GM12878 (cell line): Measurements from ENCODE around the gene ARHGEF37. TPM values are rescaled to one million over a fixed set of nuclear protein-coding genes. Genes with fewer than 3 reads are reported as not detected.

ENCODE experiments used
- ATAC-seq: fragments of 200-7000 bp; cut with Tn5 transposase; 3 replicates; pipeline ENCODE4 v1.9.1; 2020; ENCODE audit warnings: mild to moderate bottlenecking, moderate library complexity
- BruUV-seq: library from RNA; stranded (reverse); fragments of 400-500 nt; replicated peaks from 2 replicates; lab custom pipeline; 2021; lab: Mats Ljungman, UMichigan
- CTCF ChIA-PET: fragments of 300-600 bp; sonication (Branson Sonifier 250); formaldehyde crosslinking; extraction: SDS; loops from one replicate; lab custom pipeline; 2021; ENCODE audit warnings: inconsistent platforms; lab: Yijun Ruan, JAX
- POLR2A ChIA-PET: fragments of 350-600 bp; formaldehyde crosslinking; extraction: SDS; loops from one replicate; lab custom pipeline; 2021; ENCODE audit warnings: inconsistent platforms; lab: Charles Lee
- RAD21 ChIA-PET: fragments of 300-600 bp; sonication (Branson Sonifier 250); formaldehyde crosslinking; loops from one replicate; lab custom pipeline; 2023; ENCODE audit warnings: antibody characterized with exemption; ENCODE audit not compliant: unreplicated experiment; lab: Charles Lee
- SMC1A ChIA-PET: fragments of 300-600 bp; sonication (Branson Sonifier 250); formaldehyde crosslinking; loops from one replicate; lab custom pipeline; 2023; ENCODE audit not compliant: unreplicated experiment, uncharacterized antibody; lab: Charles Lee
- DNase-seq: peaks from one replicate; pipeline ENCODE4 v3.0.0-alpha.2; 2011; ENCODE audit warnings: low read depth, low spot score
- FAIRE-seq: peaks from 3 replicates; lab custom pipeline; 2011; peaks lifted over from hg19 to GRCh38; lab: Jason Lieb, UNC
- H2AFZ ChIP-seq: 2 replicates; pipeline ENCODE4 v1.6.0; 2011; ENCODE audit warnings: low read depth, low read length, control low read depth; ENCODE audit not compliant: control insufficient read depth
- H3K27ac ChIP-seq: 2 replicates; pipeline ENCODE4 v1.5.1; 2011; ENCODE audit warnings: control low read depth; ENCODE audit not compliant: control insufficient read depth, insufficient read depth
- H3K27me3 ChIP-seq, 2 experiments: replicated peaks in 1 of 2; 2 replicates each; pipeline versions ENCODE4 v1.6.0 to v1.6.1; 2011; ENCODE audit warnings: low read length in 1 of 2; ENCODE audit not compliant: control insufficient read depth in 2 of 2, insufficient read depth in 2 of 2
- H3K36me3 ChIP-seq, 2 experiments: 2 replicates each; pipeline ENCODE4 v1.5.1; 2011; ENCODE audit warnings: low read length in 1 of 2; ENCODE audit not compliant: control insufficient read depth in 2 of 2, insufficient read depth in 2 of 2
- H3K4me1 ChIP-seq: 2 replicates; pipeline ENCODE4 v1.6.1; 2011; ENCODE audit warnings: mild to moderate bottlenecking, low read length, moderate library complexity, mixed read lengths; ENCODE audit not compliant: control insufficient read depth, insufficient read depth
- H3K4me2 ChIP-seq: 2 replicates; pipeline ENCODE4 v1.6.0; 2011; ENCODE audit warnings: control low read depth; ENCODE audit not compliant: control insufficient read depth, insufficient read depth
- H3K4me3 ChIP-seq: fragments of 200-600 bp; sonication (generic); 2 replicates; pipeline ENCODE4 v1.5.1; 2016
- H3K79me2 ChIP-seq: 2 replicates; pipeline ENCODE4 v1.6.0; 2011; ENCODE audit warnings: low read length; ENCODE audit not compliant: control insufficient read depth, insufficient read depth
- H3K9ac ChIP-seq: 2 replicates; pipeline ENCODE4 v1.8.0; 2011; ENCODE audit warnings: low read length, control low read depth, mixed read lengths; ENCODE audit not compliant: control insufficient read depth, insufficient read depth
- H3K9me3 ChIP-seq: replicated peaks from 3 replicates; pipeline ENCODE4 v1.5.1; 2011; ENCODE audit warnings: mild to moderate bottlenecking, low read length; ENCODE audit not compliant: control insufficient read depth, insufficient read depth
- H4K20me1 ChIP-seq: 2 replicates; pipeline ENCODE4 v1.6.0; 2011; ENCODE audit not compliant: control insufficient read depth, insufficient read depth
- ATF2 ChIP-seq: IDR thresholded peaks from 2 replicates; pipeline ENCODE4 v1.6.1; 2012; ENCODE audit warnings: low read length, inconsistent platforms
- CREB1 ChIP-seq: IDR thresholded peaks from 2 replicates; pipeline ENCODE4 v1.6.1; 2012; ENCODE audit warnings: low read depth, mild to moderate bottlenecking, inconsistent platforms
- GATAD2B ChIP-seq: fragments of 450-650 bp; conservative IDR thresholded peaks from 2 replicates; pipeline ENCODE4 v1.6.1; 2017; ENCODE audit warnings: low read depth, mild to moderate bottlenecking, moderate library complexity
- IKZF2 ChIP-seq, 2 experiments: fragments of 450-650 bp; IDR thresholded peaks; 2 replicates each; pipeline ENCODE4 v1.6.1; 2017; ENCODE audit warnings: mild to moderate bottlenecking in 2 of 2, moderate library complexity in 2 of 2
- IRF4 ChIP-seq: IDR thresholded peaks from 2 replicates; pipeline ENCODE4 v1.6.1; 2011; ENCODE audit warnings: low read depth, low read length
- NFXL1 ChIP-seq: fragments of 450-650 bp; IDR thresholded peaks from 2 replicates; pipeline ENCODE4 v1.6.1; 2017; ENCODE audit warnings: antibody characterized with exemption, mild to moderate bottlenecking, borderline replicate concordance
- PML ChIP-seq: IDR thresholded peaks from 2 replicates; pipeline ENCODE4 v1.6.1; 2012; ENCODE audit warnings: low read length, inconsistent platforms
- SIN3A ChIP-seq: IDR thresholded peaks from 2 replicates; pipeline ENCODE4 v1.6.1; 2012; ENCODE audit warnings: low read depth, low read length, improper control_type of control experiment
- SMC3 ChIP-seq: IDR thresholded peaks from 2 replicates; pipeline ENCODE4 v1.6.1; 2011; ENCODE audit warnings: low read length, improper control_type of control experiment, borderline replicate concordance
- SREBF2 ChIP-seq: IDR thresholded peaks from 2 replicates; pipeline ENCODE4 v1.6.1; 2012; ENCODE audit warnings: mild to moderate bottlenecking, low read length
- SUPT20H ChIP-seq: IDR thresholded peaks from 2 replicates; pipeline ENCODE4 v1.6.1; 2011; ENCODE audit warnings: low read depth, mild to moderate bottlenecking, low read length, moderate library complexity, borderline replicate concordance; ENCODE audit not compliant: control insufficient read depth
- ZBTB11 ChIP-seq: fragments of 450-650 bp; formaldehyde crosslinking; IDR thresholded peaks from 2 replicates; pipeline ENCODE4 v1.5.0; 2022; ENCODE audit warnings: mild to moderate bottlenecking, missing genetic modification characterization
- WGBS: methylation state at CpG from one replicate; pipeline ENCODE4 v1.1.6; 2016; ENCODE audit warnings: low lambda C conversion rate; ENCODE audit not compliant: insufficient replicate concordance, insufficient coverage; ENCODE audit errors: missing lambda C conversion rate; 5-methylcytosine and 5-hydroxymethylcytosine counted together
- in situ Hi-C: fragments of 300-500 bp; cut with MboI; formaldehyde crosslinking; loops from 9 replicates; pipeline ENCODE4 v1.14.3; 2018; ENCODE audit warnings: mixed read lengths
- intact Hi-C: fragments of 100-400 bp; cut with micrococcal nuclease; formaldehyde crosslinking; loops from one replicate; pipeline ENCODE4 v1.14.2; 2022; ENCODE audit not compliant: unreplicated experiment
- polyA plus RNA-seq, 11 experiments: library from polyadenylated mRNA; depleted of rRNA in 4 of 11; unstranded in 6 of 11; stranded (reverse) in 5 of 11; fragments of >200 nt; fragmentation: Nextera tagmentation in 4 of 11; fragmentation: Illumina TruSeq in 1 of 11; extraction: Ambion mirVana in 4 of 11; extraction: Trizol in 1 of 11; gene quantifications; 1 replicate in 1 of 11; 2 replicates in 10 of 11; pipeline versions ENCODE4 v1.2.1 to v1.2.3, GENCODE V29; 2011 to 2016; ENCODE audit warnings: inconsistent platforms in 2 of 11, missing spikeins in 2 of 11, low read depth in 1 of 11
- total RNA-seq, 4 experiments: library from RNA; depleted of rRNA in 3 of 4; stranded (reverse); fragments of >200 nt in 3 of 4; fragmentation: Illumina TruSeq in 1 of 4; extraction: Trizol in 1 of 4; gene quantifications; 2 replicates each; pipeline versions ENCODE4 v1.2.1 to v1.2.3, GENCODE V29; 2013 to 2021
- TF ChIP-seq, protein P1 (sequence below): fragments of 150-350 bp; IDR thresholded peaks from 2 replicates; pipeline ENCODE4 v1.6.1; 2016; ENCODE audit warnings: low read depth, low read length
- TF ChIP-seq, protein P2 (sequence below): fragments of 450-650 bp; IDR thresholded peaks from 2 replicates; pipeline ENCODE4 v1.6.1; 2014; ENCODE audit warnings: mild to moderate bottlenecking
- TF ChIP-seq, protein P3 (sequence below): IDR thresholded peaks from 2 replicates; pipeline ENCODE4 v1.6.1; 2011; ENCODE audit warnings: low read depth, low read length, improper control_type of control experiment, borderline replicate concordance

ARHGEF37 gene
- total and polyA plus RNA-seq, 10 of the 15 experiments (the other 5 are each of a cell fraction or from before 2014, with no cell fraction given): 0.16 to 1.1 (median 0.63) TPM

- peaks cover 22% of the 10 kb centered on the region for H3K4me1 ChIP-seq
- H3K9me3 ChIP-seq: no peaks in the 10 kb centered on the region
- no peak for DNase-seq
- H3K9ac ChIP-seq: no peak overlapping the region
- no TSS peak for BruUV-seq
- H3K27ac ChIP-seq: no peak overlapping the region
- no peak for ATAC-seq
- H3K4me3 ChIP-seq: no peak overlapping the region
- no peaks in the 10 kb centered on the region for H4K20me1 ChIP-seq
- TF ChIP-seq IRF4: no peak
- no peak for TF ChIP-seq ZBTB11 (CRISPR knock-in tag)
- TF ChIP-seq SREBF2: no peak
- TF ChIP-seq, protein P1, sequence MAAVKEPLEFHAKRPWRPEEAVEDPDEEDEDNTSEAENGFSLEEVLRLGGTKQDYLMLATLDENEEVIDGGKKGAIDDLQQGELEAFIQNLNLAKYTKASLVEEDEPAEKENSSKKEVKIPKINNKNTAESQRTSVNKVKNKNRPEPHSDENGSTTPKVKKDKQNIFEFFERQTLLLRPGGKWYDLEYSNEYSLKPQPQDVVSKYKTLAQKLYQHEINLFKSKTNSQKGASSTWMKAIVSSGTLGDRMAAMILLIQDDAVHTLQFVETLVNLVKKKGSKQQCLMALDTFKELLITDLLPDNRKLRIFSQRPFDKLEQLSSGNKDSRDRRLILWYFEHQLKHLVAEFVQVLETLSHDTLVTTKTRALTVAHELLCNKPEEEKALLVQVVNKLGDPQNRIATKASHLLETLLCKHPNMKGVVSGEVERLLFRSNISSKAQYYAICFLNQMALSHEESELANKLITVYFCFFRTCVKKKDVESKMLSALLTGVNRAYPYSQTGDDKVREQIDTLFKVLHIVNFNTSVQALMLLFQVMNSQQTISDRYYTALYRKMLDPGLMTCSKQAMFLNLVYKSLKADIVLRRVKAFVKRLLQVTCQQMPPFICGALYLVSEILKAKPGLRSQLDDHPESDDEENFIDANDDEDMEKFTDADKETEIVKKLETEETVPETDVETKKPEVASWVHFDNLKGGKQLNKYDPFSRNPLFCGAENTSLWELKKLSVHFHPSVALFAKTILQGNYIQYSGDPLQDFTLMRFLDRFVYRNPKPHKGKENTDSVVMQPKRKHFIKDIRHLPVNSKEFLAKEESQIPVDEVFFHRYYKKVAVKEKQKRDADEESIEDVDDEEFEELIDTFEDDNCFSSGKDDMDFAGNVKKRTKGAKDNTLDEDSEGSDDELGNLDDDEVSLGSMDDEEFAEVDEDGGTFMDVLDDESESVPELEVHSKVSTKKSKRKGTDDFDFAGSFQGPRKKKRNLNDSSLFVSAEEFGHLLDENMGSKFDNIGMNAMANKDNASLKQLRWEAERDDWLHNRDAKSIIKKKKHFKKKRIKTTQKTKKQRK: no peak
- TF ChIP-seq NFXL1: no peak
- no peak for TF ChIP-seq PML
- TF ChIP-seq, protein P2, sequence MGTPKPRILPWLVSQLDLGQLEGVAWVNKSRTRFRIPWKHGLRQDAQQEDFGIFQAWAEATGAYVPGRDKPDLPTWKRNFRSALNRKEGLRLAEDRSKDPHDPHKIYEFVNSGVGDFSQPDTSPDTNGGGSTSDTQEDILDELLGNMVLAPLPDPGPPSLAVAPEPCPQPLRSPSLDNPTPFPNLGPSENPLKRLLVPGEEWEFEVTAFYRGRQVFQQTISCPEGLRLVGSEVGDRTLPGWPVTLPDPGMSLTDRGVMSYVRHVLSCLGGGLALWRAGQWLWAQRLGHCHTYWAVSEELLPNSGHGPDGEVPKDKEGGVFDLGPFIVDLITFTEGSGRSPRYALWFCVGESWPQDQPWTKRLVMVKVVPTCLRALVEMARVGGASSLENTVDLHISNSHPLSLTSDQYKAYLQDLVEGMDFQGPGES: no peak
- no peak for TF ChIP-seq GATAD2B
- no peak for TF ChIP-seq ATF2
- TF ChIP-seq, protein P3, sequence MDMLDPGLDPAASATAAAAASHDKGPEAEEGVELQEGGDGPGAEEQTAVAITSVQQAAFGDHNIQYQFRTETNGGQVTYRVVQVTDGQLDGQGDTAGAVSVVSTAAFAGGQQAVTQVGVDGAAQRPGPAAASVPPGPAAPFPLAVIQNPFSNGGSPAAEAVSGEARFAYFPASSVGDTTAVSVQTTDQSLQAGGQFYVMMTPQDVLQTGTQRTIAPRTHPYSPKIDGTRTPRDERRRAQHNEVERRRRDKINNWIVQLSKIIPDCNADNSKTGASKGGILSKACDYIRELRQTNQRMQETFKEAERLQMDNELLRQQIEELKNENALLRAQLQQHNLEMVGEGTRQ: no peak
- no peak for TF ChIP-seq SUPT20H
- no peak for TF ChIP-seq IKZF2 (IDR thresholded peaks at IDR 0.05)
- no peak for TF ChIP-seq SMC3
- TF ChIP-seq CREB1: no peak
- no peak for TF ChIP-seq SIN3A
- H3K79me2 ChIP-seq: no peaks in the 10 kb centered on the region
- FAIRE-seq: no peak
- intact Hi-C loops: no loop called here
- ChIA-PET CTCF (interaction anchor here (1.2 to 1.7 kb wide), 2 partner anchors 27 to 169 kb away, joined by 4 to 8 read pairs; no protein-coding TSS in a partner anchor), RAD21 (no interaction called here), POLR2A (interaction anchor here (0.7 kb wide), 1 partner anchor 677 kb away, joined by 3 read pairs; no protein-coding TSS in a partner anchor), SMC1A (interaction anchor here (0.7 to 2.0 kb wide), 4 partner anchors 12 to 92 kb away, joined by 3 to 7 read pairs (median 5); no protein-coding TSS in a partner anchor)
- H3K36me3 ChIP-seq: no peaks in the 10 kb centered on the region
- no peak overlapping the region for H2AFZ ChIP-seq
- no peak overlapping the region for H3K4me2 ChIP-seq
- H3K27me3 ChIP-seq: peaks cover 0 to 7% of the 10 kb centered on the region in 2 experiments; a peak in 1 of 4 replicates
- in situ Hi-C loops: no loop called here
- WGBS: 61% methylated on average over 6 of the region's 6 CpGs
Measured at GRCh38 chr5:149683964-149684363, 102.7 kb downstream of the ARHGEF37 start.
